GM19452 (cell line): Measurements from ENCODE around the gene VAT1L.

Experiments
- ATAC-seq: cut with Tn5 transposase; IDR thresholded peaks from one replicate; pipeline ENCODE4 v1.9.1; 2021; ENCODE audit not compliant: unreplicated experiment

The VAT1L gene

DNA sequence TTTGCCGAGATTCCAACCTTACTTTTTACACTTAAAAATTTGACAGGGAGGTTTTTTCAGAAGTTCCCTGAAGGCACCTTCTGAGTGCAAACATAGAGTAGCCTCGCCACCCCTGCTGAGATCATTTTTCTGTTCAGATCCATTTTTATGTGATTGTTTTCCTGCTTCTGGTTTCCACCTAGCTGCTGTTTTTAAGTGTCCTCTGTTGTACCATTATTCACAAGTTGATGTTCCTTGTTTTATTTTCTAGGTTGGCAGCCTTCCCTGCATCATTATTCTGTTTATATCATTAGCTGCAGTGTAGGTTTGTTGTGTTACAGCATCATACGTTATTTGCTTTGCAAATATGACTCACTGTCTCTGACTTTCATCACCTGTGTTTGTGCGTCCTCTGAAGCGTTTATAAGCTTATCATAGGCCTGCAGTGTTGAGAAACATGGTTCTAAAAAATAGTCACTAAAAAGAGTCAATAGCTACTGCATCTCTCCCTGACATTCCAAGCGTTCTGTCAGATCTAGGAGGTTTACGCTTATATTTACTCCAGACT lies 117.1 kb downstream of the VAT1L start:
- no peak for ATAC-seq

GRCh38 chr16:77910021-77910420 lies 121.7 kb downstream of the VAT1L start:
- ATAC-seq = no peak

GRCh38 chr16:77912617-77913016 lies 124.3 kb downstream of the VAT1L start:
- no peak for ATAC-seq

- no peak for ATAC-seq
Observed at GRCh38 chr16:77913738-77914253, 125.4 kb downstream of the VAT1L start.

- no peak for ATAC-seq
Observed at GRCh38 chr16:77916111-77916510, 127.7 kb downstream of the VAT1L start.

- no peak for ATAC-seq
Observed at GRCh38 chr16:77917971-77918370, 129.6 kb downstream of the VAT1L start.

DNA sequence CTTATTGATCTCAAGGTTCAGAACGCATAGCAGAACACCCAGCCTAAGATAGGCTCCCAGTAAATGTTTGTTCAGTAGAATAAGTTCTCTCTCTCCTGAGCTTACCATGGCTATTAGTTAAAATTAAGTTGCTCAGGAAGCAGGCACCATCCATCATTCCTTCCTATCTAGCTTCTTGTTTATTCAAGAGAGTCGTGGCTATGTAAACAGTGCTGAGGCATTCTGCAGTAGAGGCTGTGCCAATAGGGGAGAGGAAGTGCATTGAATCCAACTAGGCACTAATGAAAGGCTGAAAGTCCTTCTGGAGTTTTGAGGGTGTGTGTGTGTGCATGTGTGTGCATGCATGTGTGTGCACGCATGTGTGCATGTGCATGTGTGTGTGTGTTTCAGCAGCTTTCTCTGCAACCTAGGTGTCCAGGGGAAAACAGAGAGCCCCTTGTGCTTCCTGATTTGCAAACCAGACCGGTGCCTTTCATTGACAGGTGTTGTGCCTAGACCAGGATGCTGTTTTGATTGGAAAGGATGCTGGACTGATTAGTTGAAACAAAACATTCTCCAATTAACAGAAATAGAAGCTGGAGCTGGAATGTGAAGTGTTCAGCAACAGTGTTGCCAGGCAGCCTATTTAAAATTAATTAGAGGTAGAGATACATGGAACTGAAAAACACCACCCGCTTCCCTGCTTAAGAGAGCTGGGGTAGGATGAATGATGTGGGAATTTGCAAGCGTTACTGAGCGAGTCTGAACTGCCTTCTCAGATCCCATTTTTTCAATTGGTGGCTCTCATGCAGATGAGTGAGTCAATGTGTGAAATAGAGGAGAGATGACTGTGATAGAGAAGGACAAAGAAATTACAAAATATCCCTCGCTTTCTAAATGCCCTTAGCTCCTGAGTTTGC lies 130.7 kb downstream of the VAT1L start:
- ATAC-seq = no peak

GRCh38 chr16:77919761-77920415 lies 131.5 kb downstream of the VAT1L start:
- no peak for ATAC-seq

GRCh38 chr16:77920984-77921383 lies 132.6 kb downstream of the VAT1L start:
- no peak for ATAC-seq

DNA sequence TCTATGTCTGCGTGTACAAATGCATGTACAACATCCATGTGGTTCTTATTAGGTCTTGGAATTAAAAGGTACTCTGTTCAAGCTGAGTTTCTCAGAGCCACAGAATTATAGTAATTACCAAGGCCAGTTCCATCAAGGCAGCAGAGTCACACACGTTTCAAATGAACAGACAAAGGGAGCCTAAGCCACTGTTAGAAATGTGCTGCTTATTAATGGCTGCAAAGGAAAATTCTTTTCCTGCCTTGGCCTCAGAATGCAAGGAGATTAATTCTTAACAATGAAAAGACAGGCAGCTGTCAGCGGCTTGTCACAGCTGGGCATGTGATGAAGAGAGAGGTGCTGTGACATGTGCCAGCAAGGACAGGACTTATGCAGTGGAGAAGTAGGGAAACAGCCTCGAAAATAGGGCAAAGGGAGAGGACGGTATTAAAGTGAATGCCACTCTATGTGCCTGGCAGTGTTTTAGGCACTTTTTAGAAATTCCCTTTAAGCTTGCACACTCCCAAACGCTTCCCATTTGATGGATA lies 133.9 kb downstream of the VAT1L start:
- ATAC-seq = no peak

DNA sequence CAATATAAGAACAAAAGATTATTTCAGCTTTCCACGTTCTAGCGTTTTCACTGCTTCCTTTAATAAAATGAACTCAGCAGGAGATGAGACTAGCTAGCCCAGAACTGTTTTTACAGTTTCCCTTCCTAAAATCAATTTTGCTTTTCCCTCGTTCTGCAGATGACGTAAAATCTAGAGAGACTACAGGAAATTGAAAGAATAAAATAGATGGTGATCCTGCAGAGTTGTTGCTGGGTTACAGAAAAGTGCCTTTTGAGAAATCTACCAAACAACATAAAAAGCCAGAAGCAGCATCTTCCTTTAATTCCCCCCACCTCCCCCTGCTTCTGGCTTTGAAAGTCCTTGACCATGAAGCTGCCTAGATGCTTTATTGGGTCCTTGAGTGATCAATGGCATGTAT lies 137.2 kb downstream of the VAT1L start:
- ATAC-seq = no peak

DNA sequence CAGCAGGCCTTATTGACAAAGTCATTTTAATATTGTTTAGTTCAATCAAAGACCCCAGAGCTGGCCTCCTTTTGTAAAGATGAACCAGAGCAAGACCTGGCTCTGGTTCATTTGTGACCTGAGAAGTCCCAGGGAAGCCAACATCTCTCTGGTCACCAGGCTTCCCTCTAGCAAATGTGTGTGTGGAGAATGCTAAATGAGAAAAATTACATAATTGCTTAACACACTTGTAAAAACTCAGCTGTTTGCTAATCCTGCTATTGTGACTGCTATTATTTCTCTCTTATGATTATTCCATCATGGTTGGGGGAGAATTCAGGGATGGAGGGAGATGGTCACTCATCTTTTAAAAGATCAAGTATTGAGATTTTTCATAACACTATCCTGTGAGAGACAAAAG lies 139.7 kb downstream of the VAT1L start:
- no peak for ATAC-seq

- ATAC-seq = no peak
Observed at GRCh38 chr16:77929004-77929403, 140.6 kb downstream of the VAT1L start.

GRCh38 chr16:77931058-77931457 lies 142.7 kb downstream of the VAT1L start:
- ATAC-seq = no peak

DNA sequence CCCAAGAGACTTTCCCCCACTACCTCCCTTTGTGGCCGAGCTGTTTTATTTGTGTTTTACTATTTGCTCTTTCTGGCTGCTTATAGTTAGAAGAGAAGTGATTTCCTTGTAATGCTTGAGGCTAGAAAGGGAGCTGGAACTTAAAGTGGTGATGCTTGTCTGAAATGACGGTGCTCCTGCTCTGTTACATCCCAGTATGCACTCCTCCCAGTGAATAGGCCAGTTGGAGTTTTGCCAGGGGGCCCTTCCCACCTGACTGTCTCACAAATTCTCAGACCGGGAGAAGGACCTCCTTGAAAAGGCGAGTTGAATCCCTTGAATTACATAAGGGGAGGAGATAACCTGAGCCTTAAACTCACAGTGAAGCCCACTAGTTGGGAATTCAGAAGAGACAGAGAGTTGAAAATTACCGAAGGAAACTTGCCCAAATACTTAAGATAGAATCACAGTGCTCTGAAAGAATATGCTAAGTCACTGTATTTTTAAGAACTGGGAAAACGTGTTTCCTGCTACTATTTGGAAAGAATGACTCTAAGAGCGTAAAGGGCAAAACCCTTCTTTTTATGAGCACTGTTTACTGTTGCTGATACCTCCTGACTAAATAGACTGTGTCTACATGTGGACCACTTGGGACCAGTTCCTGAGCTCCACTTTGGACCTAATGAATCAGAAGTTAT lies 149.2 kb downstream of the VAT1L start:
- no peak for ATAC-seq

- no peak for ATAC-seq
Observed at GRCh38 chr16:77938913-77939312, 150.5 kb downstream of the VAT1L start.

GRCh38 chr16:77939968-77940367 lies 151.6 kb downstream of the VAT1L start:
- ATAC-seq = no peak

DNA sequence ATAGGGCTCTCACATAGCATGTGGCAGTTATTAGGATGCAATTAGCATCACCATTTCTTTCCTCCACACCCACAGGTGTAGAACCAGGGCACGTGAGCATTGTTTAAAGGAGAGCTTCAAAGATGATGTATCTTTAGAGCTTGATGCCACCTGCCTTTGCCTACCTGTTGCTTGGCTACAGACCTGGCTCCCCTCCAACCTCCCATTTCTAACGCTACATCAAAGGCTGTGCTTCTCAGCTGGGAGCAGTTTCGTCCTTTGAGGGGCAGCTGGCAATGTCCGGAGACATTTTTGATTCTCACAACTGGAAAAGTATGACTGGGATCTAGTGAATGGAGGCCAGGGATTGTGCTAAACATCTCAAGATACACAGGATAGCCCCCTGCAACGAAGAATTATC lies 155.4 kb downstream of the VAT1L start:
- no peak for ATAC-seq

DNA sequence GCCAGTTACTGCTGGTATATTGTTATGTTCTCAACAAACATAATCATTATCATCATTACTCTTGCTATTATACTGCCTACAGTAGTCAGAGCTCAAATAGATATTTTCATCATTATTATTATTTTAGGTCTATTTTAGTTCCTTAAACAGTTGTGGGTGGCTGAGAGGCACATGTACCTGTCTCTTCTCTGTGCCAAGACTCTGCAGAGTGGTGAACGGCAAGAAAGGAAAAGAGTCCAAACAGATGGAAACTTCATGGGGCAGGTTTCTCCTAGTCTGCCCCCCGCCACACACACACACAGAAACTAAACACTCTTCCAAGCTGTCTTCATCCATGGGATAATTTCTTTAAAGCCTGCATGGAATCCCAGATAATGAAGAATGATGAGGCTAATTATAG lies 156.3 kb downstream of the VAT1L start:
- no peak for ATAC-seq

GRCh38 chr16:77945126-77945525 lies 156.8 kb downstream of the VAT1L start:
- ATAC-seq = no peak

DNA sequence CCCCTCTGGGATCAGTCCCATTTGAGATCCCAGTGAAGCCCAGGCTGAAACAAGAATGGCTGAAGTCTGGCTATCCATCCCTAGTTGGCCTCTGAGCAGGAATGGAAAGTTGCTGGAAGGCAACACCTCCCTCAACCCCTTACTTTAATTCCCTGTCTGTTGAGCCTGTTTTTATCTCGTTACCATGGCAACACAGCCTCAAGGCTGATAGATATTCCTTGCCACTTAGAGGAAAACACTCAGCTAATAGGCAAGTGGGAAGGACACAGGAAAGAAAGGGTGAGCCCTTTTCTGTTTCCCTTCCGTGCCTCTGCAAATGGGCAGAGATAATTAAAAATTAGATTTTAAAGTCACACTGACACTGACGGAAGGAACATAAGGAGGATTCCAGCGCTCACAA lies 158.5 kb downstream of the VAT1L start:
- ATAC-seq = no peak
